Measurements from ENCODE around the gene CTSC.

The CTSC gene

DNA sequence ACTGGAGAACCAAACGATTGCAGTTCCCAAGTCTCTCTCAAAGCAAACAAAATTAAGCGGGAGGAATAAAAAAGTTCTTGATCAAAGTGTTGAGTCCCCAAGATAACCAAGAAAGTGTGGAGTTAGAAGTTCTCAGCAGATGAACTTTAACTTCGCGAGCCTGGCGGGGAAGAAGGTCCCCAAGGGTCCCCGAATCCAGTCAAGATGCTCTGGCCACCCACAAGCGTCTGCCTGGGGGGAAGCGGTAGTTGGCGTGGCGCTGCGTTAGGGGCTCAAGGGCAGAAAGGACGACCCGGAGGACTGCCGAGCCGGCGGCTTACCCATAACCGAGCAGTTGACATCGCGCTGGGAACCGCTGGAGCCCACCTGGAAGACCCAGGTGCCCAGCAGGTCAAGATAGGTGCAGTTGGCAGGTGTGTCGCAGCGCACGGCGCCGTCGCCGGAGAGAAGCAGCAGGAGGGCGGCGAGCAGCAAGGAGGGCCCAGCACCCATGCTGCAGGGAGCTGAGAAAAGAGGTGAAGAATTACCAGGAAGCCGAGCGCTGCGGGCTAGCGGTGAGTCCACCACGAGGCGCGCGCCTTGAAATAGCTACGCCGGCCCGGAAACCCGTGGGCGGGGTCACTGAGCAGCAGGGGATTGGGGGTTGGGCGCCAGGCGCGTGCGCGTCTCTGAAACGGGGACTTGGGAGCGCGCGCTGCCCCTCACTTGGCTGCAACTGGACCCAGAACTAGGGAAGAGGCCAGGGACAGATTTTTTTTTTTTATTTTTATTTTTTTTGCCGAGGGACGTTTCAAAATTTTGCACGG is at the start of gene CTSC:
Gene CTSC, minus strand, starts transcription at position 556 of the 806 bp plus-strand sequence. Its CDS starts 64 bp downstream, at position 492.
- peak; percentile 82 for DNase-seq (ENCODE audit: low read depth)
- TF ChIP-seq, protein P1, sequence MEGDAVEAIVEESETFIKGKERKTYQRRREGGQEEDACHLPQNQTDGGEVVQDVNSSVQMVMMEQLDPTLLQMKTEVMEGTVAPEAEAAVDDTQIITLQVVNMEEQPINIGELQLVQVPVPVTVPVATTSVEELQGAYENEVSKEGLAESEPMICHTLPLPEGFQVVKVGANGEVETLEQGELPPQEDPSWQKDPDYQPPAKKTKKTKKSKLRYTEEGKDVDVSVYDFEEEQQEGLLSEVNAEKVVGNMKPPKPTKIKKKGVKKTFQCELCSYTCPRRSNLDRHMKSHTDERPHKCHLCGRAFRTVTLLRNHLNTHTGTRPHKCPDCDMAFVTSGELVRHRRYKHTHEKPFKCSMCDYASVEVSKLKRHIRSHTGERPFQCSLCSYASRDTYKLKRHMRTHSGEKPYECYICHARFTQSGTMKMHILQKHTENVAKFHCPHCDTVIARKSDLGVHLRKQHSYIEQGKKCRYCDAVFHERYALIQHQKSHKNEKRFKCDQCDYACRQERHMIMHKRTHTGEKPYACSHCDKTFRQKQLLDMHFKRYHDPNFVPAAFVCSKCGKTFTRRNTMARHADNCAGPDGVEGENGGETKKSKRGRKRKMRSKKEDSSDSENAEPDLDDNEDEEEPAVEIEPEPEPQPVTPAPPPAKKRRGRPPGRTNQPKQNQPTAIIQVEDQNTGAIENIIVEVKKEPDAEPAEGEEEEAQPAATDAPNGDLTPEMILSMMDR (conservative IDR thresholded peaks at IDR 0.05; ENCODE audit: control insufficient read depth, insufficient read depth, low read depth, low read length): no peak
- H3K4me3 ChIP-seq (ENCODE audit: control insufficient read depth, low read depth, low read length): peak within 1 kb of the TSS; percentile 92

GRCh38 chr11:88384669-88385005 is 47.1 kb upstream of the CTSC start:
- no peak overlapping the region for H3K4me3 ChIP-seq (ENCODE audit: control insufficient read depth, low read depth, low read length)
- no peak for DNase-seq (ENCODE audit: low read depth)
- TF ChIP-seq, protein P1 (conservative IDR thresholded peaks at IDR 0.05; ENCODE audit: control insufficient read depth, insufficient read depth, low read depth, low read length): no peak

GRCh38 chr11:88384004-88384668 is 46.6 kb upstream of the CTSC start:
- TF ChIP-seq, protein P1 (conservative IDR thresholded peaks at IDR 0.05; ENCODE audit: control insufficient read depth, insufficient read depth, low read depth, low read length): no peak
- no peak overlapping the region for H3K4me3 ChIP-seq (ENCODE audit: control insufficient read depth, low read depth, low read length)
- DNase-seq (ENCODE audit: low read depth): peak; percentile 45

DNA sequence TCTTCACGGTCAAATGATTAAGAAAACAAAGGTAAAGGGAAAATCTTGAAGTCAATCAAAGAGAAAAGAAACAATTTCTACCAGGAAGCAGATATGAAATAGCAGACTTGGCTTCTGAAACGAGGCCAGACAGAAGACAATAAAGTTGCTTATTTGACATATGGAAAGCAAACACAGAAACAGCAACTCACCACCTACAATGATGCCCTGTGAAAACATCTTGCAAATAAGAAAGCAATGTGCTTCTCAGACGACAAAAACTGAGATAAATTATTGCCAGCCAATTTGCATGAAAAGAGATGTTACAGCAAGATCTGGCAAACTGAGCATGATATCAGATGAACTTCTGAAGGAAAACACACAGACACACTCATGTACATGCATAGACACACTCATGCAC is 45.9 kb upstream of the CTSC start:
- no peak for DNase-seq (ENCODE audit: low read depth)
- TF ChIP-seq, protein P1 (conservative IDR thresholded peaks at IDR 0.05; ENCODE audit: control insufficient read depth, insufficient read depth, low read depth, low read length): no peak
- H3K4me3 ChIP-seq (ENCODE audit: control insufficient read depth, low read depth, low read length): no peak overlapping the region

GRCh38 chr11:88379130-88379529 is 41.6 kb upstream of the CTSC start:
- DNase-seq (ENCODE audit: low read depth): no peak
- TF ChIP-seq, protein P1 (conservative IDR thresholded peaks at IDR 0.05; ENCODE audit: control insufficient read depth, insufficient read depth, low read depth, low read length): no peak
- H3K4me3 ChIP-seq (ENCODE audit: control insufficient read depth, low read depth, low read length): no peak overlapping the region

GRCh38 chr11:88378422-88379066 is 41.0 kb upstream of the CTSC start:
- H3K4me3 ChIP-seq (ENCODE audit: control insufficient read depth, low read depth, low read length): no peak overlapping the region
- no peak for DNase-seq (ENCODE audit: low read depth)
- TF ChIP-seq, protein P1 (conservative IDR thresholded peaks at IDR 0.05; ENCODE audit: control insufficient read depth, insufficient read depth, low read depth, low read length): no peak
